ENCODE measurements around the gene MICAL2. TPM values are rescaled to one million over a fixed set of nuclear protein-coding genes. Genes with fewer than 3 reads are reported as not detected.
A peak's percentile ranks its signal among the peaks of the same experiment; 100 is the strongest.

The MICAL2 gene
- total RNA-seq, 1 experiment from 2014 or later, result 148 TPM

DNA sequence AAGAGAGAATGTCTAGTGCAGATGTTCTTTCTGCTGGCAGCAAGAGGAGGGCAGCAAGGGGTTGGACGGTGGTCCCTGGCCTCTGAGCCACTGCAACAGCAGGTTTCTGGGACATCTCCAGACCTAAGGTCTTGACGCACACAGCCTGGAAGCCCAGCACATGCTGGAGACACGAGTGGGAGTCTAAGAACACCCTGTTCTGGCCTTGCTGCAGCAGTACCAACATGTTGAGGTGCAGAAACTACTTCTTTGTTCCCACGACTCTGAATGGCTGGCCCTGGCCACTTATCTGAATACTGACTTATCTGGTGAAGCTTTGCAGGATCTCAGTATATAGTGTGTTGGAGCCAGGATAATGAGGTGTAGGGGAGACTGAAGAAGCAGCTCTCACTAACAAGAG is 6.8 kb downstream of the MICAL2 start:
- no peak for DNase-seq (ENCODE audit: low spot score)

DNA sequence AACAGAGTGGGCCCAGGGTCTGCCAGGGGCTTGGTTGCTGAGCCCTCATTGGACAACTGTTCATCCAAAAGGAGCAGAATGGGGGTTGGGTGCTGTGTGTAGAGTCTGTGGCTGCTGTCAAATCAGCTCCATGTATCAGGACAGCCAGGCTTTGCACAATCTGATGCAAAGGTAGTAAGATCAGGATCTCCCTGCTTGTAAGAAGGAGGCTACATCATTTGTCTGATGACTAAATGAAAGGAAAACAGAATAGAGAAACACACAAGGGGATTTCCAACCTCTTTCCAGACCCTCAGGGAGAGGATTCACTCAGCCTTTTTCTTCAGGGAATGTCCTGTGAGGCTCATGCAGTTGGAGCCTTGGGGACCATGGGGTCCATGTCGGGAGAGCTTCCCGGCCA is 7.2 kb downstream of the MICAL2 start:
- DNase-seq (ENCODE audit: low spot score), result no peak

DNA sequence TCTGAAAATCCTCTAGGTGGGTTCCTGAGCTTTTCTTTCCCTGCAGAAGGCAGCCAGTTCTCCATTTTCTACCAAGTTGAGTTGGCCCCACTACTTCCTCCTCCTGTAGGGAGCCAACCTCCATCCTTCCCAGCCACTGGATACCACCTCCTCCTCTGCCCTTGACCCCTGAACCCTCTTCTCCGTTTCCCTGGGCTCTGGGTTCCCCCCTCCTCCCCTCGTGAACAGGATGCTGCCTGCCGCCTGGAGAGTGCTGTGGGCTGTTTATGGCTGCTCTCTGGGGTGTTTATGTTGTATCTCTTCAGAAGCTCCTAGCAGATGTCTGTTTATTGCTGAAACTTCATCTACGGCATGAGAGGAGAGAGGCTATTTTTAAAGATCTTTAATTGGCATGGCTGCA is 8.6 kb downstream of the MICAL2 start:
- no peak for DNase-seq (ENCODE audit: low spot score)

DNA sequence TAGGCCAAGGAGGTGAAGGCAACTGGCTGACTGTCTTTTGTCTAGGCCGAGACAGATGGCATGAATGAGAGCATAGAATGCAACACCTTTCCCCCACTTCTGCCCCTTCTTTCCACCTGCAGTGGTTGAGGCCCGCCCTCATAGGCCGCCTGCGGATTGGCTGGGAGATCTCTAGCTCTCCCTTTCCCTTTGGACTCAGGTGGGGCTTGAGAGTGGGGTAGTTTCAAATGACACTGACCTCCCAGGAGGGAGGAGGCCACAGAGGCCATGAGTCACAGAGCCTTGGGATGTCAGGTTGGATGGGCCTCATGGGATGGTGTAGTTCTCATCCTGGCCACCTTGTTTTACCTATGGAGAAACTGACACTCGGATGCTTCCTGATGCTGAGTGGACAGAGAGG is 9.1 kb downstream of the MICAL2 start:
- DNase-seq (ENCODE audit: low spot score), result no peak

DNA sequence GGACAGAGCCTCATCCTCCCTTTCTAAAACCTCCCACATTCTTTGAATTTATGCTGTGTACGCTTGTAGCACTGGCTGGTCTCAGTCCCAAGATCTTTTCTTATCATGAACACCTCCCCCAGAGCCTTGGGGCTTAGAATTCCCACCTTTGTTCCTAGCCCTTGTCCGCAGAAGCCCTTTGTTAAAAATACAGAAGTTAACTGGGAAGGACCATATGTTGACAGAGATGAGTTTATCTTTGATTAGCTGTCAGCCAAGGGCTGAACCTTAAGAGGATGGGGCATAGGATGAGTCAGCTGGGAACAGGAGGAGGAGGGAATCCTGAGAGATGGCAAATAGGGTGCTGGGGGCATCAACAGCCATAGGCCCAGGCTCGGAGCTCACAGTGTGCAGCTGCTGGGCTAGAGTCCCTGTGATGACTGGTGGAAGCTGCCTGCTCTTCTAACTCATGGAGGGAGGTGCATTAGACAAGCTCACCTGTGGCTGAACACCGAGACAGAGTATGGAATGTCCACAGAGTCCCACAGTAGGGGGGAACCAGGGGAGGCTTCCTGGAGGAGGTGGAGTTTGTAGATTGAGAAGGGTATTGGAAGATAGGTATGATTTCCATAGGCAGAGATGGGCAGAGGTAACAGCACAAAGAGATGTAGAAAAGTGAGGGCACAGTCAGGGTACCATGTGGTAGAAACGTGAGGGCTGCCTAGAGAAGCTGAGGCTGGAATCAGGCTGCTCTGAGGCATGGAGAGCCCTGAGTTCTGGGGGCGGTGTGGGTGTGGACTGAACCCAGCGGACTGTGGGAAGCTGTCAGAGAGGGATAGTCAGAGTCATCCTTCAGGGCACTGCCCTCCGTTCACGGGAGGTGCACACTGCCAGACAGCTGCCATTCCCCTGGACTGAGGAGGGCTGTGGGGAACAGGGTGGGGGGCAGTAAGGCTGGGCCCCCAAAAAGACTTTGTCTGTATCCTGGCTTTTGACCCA is 9.9 kb downstream of the MICAL2 start:
- peak; percentile 75 for DNase-seq (ENCODE audit: low spot score)

DNA sequence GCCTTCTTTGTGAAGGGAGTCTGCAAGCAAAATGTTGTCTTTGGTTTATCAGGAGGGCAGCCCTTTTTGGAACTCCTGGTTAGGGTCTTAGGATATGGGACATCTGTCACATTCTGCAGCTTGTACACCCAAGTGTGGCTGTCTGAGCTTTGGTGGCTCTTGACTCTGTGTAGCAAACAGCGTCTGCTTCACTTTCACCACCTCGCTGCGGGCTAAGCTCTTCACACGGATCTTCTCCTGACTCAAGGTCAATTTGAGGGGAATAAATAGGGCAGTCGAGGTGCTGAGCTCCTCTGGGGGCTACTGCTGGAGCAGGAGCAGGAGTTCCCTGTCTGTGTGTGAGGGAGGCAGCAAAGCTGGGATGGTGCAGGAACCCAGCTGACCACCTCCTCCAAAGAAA is 10.6 kb downstream of the MICAL2 start:
- no peak for DNase-seq (ENCODE audit: low spot score)

DNA sequence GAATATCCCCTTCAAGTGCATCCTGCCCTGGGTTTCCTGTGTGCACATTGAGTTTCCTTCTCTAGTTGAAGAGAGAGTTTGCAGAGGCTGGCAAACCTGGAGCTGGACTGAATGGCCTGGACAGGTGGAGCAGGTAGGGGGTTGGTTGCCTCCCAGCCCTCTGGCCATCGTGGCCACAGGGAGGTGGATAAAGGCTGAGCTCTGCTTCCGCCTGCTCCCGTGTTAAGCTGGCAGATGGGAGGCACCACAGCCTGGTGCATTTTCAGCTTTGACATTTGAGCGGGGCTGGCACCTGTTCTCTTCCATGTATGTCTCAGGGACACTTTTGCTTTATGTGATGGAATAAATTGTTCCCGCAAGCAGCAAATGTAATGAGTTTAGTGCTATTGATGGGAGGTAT is 11.1 kb downstream of the MICAL2 start:
- DNase-seq (ENCODE audit: low spot score), result no peak

DNA sequence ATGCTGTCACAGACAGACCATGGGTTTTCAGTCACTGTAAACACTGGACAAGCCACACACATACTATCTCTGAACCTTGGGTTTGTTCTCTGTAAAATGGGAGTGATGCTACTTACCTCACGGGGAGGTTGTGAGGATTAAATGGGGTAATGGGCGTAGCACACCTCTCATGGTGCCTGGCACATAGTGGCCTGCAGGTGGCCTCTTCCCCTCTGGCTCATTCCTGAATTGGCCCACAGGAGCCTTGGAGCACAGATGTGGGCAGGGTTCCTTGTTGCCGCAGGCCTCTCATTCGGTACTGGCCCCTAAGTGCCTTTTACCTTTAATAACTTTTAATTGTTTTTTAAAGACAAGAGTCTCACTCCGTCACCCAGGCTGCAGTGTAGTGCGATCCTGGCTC is 11.7 kb downstream of the MICAL2 start:
- no peak for DNase-seq (ENCODE audit: low spot score)

DNA sequence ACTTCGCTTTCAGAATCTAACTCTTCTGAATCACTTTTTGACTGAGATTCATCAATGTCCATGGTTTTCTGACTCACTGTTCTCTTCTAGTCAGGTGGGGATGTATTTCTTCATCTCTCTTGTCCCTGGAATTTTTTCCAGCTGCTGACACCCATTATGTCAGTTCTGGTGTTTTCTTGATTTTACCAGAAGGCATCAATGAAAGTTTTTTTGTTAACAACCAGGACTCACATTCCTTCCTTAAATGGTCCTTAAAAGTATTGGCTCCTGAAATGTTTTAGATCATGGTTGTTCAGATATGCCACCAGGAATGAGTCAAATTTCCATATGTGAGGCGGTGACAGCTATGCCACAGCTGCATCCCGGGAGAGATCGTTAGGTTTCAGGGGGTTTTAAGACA is 12.9 kb downstream of the MICAL2 start:
- peak; percentile 76 for DNase-seq (ENCODE audit: low spot score)

DNA sequence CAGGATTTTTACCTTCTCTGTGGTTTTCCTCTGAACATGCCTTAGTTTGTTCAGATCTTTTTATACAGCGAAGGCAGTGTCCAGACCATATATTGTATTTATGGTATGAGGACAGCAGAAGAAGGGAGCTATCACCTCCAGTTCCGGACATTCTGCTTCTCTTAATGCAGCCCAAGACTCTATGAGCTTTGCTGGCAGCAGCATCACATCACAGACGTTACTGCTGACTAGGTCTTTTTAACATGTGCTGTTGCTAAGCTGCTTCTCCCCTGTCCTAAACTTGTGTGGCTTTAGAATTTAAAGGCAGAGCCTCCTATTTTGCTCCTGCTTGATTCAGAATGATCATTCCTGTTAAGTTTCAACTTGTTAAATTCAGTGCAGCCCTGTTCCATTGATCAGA is 13.4 kb downstream of the MICAL2 start:
- DNase-seq (ENCODE audit: low spot score), result no peak

DNA sequence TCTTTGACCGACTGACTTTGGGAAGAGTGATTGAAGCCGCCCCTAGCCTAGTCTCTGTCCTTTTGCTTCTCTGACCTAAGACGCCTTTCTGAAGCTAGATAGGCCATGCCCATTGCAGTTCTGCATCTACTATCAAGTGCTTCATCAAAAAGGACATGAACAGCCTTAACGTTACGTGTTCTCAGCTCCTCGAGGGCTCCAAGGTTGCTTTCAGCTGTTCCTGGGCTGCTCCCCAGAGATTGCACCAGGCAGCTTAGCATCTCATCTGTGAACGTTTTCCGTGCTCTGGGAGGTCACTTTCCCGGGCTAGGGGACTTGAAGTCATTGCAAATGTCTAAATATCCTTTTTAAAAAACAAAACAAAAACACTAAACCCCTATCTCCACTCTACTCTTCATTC is 13.9 kb downstream of the MICAL2 start:
- DNase-seq (ENCODE audit: low spot score), result no peak

DNA sequence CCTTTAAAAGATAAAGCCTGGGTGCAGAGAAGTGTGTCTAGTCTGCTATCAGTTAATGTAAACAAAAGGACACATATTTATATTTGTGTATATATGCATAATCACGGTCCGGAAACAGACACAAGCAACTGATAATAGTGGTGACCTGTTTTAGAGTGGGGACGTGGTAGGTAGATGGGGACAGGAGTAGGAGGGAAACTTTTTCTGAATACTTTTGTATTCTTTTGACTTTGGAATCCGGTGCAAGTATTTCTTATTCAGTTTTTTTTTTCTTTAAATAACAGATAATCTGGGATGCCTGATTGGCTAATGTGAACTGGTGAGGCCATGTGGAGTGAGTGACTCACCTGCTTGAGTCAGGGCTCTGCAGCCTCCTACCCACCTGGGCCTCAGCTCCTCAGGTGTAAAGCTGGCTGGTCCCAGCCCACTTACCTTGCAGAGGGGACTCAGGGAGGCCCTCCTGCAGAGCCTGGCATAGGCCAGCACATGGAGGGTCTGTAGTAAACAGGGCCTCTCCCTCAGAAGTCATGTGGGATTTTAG is 15.3 kb downstream of the MICAL2 start:
- DNase-seq (ENCODE audit: low spot score), result peak; percentile 51

DNA sequence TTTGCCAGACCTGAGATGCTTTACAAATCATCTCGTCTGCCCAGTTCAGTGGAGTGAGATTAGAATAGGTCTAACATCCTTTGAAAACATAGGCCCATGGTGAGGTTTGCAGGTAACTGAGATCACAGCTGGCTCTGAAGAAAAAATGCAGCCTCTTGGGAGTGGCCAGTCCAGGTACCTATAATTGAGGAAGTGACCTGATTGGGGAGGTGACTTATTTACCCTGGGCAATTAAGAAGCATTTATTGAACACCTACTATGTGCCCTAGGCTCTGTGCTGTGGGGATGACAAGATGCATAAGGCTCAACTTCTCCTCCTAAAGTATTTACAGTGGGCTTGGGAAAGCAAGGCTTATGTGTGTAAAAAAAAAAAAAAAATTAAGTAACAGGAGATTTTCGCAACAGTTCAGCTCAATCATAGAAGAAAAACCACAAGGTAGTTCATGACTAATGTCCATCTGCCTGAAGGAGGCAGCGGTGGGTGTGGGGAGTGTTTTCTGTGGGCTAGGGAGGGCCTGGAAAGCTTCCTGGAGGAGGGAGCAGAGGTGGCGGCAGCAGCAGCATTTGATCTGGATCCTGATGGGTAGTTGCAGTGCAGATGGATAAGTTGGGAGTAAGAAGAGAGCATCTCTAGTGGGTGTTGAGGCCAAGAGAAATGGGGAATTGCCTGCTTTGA is 16.1 kb downstream of the MICAL2 start:
- peak; percentile 91 for DNase-seq (ENCODE audit: low spot score)

DNA sequence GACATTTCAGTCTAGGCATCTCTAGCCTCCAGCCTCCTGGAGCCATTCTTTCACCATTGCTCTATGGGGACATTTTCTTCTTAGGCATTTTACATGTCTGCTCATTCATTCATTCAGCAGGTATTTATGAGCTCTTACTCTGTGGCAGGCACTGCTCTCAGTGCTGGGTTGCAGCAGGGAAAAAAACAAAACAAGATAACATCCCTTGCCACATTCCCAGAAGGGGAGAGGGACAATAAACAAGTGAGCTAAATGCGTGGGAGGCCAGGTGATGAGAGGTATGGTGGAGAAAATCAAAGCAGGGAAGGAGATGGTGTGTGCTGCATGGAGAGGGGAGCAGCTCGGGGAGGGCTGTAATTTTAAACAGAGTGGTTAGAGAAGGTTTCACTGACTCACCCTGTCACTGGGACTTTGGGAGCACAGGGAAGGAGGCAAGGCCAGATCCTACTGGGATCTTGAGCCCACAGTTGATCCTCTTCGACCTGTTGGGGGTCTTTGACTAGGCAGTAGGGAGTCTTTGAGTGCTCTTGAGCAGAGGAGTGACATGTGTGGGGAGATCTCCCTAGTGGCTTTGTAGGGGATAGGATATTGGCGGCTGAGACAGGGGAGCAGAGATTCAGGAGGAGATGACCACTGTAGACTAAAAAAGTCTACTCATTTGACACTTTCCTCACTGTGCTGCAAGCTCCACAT is 17.0 kb downstream of the MICAL2 start:
- DNase-seq (ENCODE audit: low spot score), result no peak

DNA sequence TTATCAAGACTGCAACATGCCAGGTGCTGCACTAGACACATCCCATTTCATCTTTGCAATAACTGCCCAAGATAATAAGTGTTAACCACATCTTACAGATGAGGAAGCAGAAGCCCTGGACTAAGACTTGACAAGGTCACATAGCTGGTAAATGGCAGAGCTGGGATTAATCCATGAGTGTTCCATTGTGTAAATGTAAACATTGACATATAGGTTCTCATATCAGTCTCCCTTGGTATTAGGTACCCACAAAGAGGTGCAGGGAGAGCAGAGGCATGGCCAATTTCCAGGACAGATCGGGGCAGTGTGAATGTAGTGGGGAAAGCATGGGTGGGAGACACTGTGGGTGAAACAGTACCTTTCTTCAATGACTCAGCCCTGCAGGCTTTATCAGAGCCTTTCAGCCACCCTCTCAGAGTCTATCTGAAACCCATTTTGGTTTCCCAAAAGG is 17.9 kb downstream of the MICAL2 start:
- DNase-seq (ENCODE audit: low spot score), result no peak

DNA sequence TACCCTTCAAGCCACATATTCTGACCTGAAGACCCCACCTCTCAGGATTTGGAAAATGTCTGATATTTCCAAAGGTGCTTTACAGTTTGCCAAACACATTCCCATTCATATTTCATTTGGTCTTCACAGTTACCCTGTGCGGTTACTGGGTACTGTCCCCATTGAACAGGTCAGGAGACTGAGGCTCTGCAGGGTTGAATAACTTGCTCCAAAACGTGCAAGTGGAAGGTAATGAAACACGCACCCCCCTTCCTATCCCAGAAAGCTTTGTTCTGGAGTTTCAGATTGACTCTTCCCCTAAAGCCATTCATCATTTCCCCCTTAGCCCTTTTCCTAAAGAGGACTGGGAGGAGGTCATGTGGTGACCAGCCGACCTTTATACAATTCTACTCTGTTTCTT is 18.8 kb downstream of the MICAL2 start:
- no peak for DNase-seq (ENCODE audit: low spot score)

DNA sequence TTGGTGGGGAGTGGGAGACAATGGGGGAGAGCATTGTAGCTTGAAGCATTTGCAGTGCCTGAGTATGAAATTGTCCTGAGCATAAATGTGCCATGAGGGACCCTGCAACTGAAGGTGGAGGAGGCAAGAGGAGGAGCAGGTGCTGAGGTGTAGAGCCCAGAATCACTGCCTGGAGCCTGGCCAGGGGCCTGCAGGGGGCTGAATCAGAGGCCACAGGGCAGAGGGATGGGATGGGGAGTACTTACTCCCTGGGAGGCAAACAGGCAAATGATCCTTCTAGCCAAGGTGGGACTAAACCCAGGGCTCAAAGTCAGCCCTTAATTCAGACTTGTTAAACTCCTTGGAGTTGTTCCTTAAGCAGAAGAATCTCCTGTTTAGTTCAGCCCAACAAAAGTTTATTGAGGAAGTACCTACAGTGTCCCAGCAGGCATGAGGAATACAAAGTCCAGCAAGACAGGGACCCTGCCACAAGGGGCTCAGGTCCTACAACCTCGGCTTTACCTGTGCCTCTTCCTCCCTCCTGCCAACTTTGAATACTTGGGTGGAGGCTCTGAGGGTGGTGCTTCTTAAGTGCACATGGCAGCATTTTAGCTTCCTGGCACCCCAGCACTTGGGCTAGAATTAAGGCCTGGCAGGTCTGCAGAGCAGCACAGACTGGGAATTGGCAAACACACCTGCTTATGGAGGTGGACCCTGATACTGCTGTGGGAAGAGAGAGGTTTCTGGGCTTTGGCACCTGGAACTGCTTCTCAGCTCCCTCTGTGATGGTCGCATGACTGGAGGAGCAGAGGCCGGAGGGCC is 20.0 kb downstream of the MICAL2 start:
- no peak for DNase-seq (ENCODE audit: low spot score)

DNA sequence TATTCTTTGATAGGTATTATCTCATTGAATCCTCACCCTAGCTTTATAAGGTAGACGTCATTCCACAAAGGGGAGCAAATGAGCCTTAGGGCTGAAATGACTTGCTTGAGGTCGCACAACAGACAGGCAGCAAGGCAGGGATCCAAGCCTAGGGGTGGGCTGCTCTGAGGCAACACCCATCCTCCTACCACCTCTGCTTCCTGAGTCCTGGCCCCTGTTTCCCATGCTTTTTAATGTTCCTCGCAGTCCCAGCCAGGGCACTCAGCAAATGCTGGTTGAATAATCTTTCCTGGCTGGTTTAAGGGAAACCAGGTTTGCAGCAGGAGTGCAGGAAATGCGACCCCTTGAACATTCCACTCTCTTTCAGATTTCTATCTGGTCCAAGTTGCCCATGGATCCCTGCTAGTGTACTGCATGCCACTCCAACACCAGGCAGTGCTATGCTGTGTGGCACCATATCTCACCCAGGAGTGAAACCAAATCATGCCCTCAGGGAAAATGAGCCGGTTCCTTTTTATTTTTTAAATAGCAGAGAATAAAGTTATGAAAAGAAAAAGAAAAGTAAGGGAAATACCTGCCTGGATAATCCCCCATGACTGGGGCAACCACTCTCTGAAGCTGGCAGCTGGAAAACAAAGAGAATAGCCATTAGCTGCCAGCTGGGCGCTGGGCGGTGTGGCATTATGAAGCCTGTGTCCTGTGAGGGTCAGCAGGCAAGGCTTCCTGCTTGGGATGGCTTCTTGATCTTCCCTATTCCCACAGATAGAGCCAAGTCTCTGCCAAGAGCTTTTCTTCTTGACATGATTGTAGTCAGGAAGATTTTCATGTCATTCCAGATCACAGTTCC is 21.8 kb downstream of the MICAL2 start:
- no peak for DNase-seq (ENCODE audit: low spot score)

DNA sequence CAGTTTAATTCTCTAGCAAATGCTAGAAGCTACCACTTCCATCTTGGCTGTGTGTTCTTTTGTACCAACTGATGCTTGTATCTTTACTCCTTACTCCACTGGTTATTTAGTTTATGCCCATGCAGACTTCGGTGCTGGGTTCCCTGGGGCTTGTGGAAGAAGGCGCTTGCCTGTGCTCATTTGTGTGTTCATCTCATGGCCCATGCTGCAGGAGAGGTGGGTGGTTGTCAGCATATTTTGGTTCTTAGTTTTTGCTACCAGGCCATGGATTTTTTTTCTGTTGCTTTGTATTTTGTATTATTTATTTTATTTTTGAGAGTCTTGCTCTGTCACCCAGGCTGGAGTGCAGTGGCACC is 22.4 kb downstream of the MICAL2 start:
- DNase-seq (ENCODE audit: low spot score), result no peak

DNA sequence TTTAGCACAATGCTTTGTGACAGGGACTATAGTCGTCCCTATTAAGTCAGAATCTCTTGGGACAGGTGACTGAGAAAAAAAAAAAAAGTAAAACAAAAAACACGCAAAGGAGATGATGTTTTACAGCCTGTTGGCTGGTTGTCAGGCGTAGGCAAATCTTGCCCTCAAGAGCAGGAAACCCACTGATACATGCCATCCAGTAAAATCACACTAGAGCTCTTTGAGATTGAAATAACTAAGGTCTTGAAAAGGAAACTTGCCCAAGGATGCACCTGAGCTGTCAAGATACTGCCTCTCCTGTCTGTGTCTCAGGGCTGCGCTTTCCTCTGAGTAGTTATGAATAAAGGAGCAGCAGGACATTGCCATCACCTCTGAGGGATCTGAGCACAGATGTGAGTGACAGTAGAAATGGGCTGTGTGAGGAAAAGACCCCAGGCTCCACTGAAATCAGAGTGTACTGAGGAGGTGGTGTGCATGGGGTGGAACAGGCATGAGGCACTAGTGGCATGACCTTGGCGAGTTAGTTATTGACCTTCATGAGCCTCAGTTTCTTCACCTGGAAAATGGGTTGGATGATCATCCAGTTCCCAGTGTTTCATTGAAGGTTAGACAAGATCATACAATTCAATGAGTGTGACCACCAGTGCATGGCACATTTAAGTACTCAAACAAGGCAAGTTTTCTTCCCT is 23.3 kb downstream of the MICAL2 start:
- DNase-seq (ENCODE audit: low spot score), result no peak
